Stimulated activated CD4-positive, alpha-beta T cell treated with anti-CD3 and anti-CD28 coated beads, Interleukin-15, amount 100 ng/mL, for 48 hours (primary cell): ENCODE results near the gene ARMS2.

Experiments
- DNase-seq, 2 donors: peaks; one replicate each; pipeline ENCODE4 v3.0.0-alpha.2; 2020; ENCODE audit warnings: low read depth in 2 of 2

The ARMS2 gene

GRCh38 chr10:122469848-122470247, 15.4 kb downstream of the ARMS2 start:
- no peak for DNase-seq

GRCh38 chr10:122471531-122472177, 17.2 kb downstream of the ARMS2 start:
- no peak for DNase-seq

GRCh38 chr10:122473116-122473515, 18.7 kb downstream of the ARMS2 start:
- no peak for DNase-seq

GRCh38 chr10:122474131-122474818, 19.8 kb downstream of the ARMS2 start:
- DNase-seq: no peak

- DNase-seq: no peak
These were observed 20.6 kb downstream of the ARMS2 start for GRCh38 chr10:122475100-122475499.

GRCh38 chr10:122475591-122476332, 21.3 kb downstream of the ARMS2 start:
- no peak for DNase-seq

GRCh38 chr10:122476333-122476695, 21.9 kb downstream of the ARMS2 start:
- no peak for DNase-seq

- DNase-seq: no peak
These were observed 23.0 kb downstream of the ARMS2 start for GRCh38 chr10:122477436-122477835.

- DNase-seq: no peak
These were observed 24.5 kb downstream of the ARMS2 start for GRCh38 chr10:122478971-122479370.

- no peak for DNase-seq
These were observed 25.8 kb downstream of the ARMS2 start for GRCh38 chr10:122480146-122480833.

GRCh38 chr10:122481296-122482056, 27.0 kb downstream of the ARMS2 start:
- no peak for DNase-seq

GRCh38 chr10:122484276-122485060, 30.0 kb downstream of the ARMS2 start:
- DNase-seq: no peak

- DNase-seq: no peak
These were observed 31.2 kb downstream of the ARMS2 start for GRCh38 chr10:122485670-122486069.

GRCh38 chr10:122486406-122487080, 32.1 kb downstream of the ARMS2 start:
- DNase-seq: no peak

GRCh38 chr10:122487174-122487765, 32.8 kb downstream of the ARMS2 start:
- no peak for DNase-seq

GRCh38 chr10:122490268-122490667, 35.8 kb downstream of the ARMS2 start:
- no peak for DNase-seq

GRCh38 chr10:122490786-122491680, 36.6 kb downstream of the ARMS2 start:
- DNase-seq: peak in 1 of 2 donors; percentile 29

- no peak for DNase-seq
These were observed 37.6 kb downstream of the ARMS2 start for GRCh38 chr10:122492006-122492405.

GRCh38 chr10:122492999-122493481, 38.6 kb downstream of the ARMS2 start:
- no peak for DNase-seq
